Thymus (tissue), 11 donors: ENCODE results near the gene C8A. TPM values are rescaled to one million over a fixed set of nuclear protein-coding genes. Genes with fewer than 3 reads are reported as not detected.

Experiments
- DNase-seq, 9 donors: peaks; one replicate each; pipeline ENCODE4 v3.0.0-alpha.2; 2013; ENCODE audit warnings: low spot score in 9 of 9, low read depth in 6 of 9, missing footprints in 1 of 9
- H3K27ac ChIP-seq, 2 donors: one replicate each; pipeline ENCODE4 v1.5.1; 2013; ENCODE audit warnings: control low read depth in 1 of 2, low read depth in 1 of 2, low read length in 1 of 2, mild to moderate bottlenecking in 1 of 2, moderate library complexity in 1 of 2
- H3K27me3 ChIP-seq, 2 donors: one replicate each; pipeline ENCODE4 v1.5.1; 2013; ENCODE audit warnings: low read length in 1 of 2; ENCODE audit not compliant: control insufficient read depth in 2 of 2, insufficient read depth in 1 of 2
- H3K36me3 ChIP-seq, 2 donors: one replicate each; pipeline ENCODE4 v1.5.1; 2013; ENCODE audit warnings: low read length in 1 of 2, mild to moderate bottlenecking in 1 of 2, moderate library complexity in 1 of 2; ENCODE audit not compliant: control insufficient read depth in 2 of 2, insufficient read depth in 2 of 2
- H3K4me1 ChIP-seq, 2 donors: one replicate each; pipeline ENCODE4 v1.5.1; 2013; ENCODE audit warnings: low read length in 2 of 2; ENCODE audit not compliant: control insufficient read depth in 2 of 2, insufficient read depth in 2 of 2
- H3K4me3 ChIP-seq, 2 donors: one replicate each; pipeline ENCODE4 v1.5.1; 2013; ENCODE audit warnings: low read length in 2 of 2, control low read depth in 1 of 2, mild to moderate bottlenecking in 1 of 2
- H3K9me3 ChIP-seq, 2 donors: one replicate each; pipeline ENCODE4 v1.5.1; 2013; ENCODE audit warnings: low read length in 1 of 2, mild to moderate bottlenecking in 1 of 2; ENCODE audit not compliant: control insufficient read depth in 2 of 2, insufficient read depth in 1 of 2
- WGBS: extraction: QIAGEN DNeasy Blood & Tissue Kit; methylation state at CpG from one replicate; pipeline ENCODE4 v1.1.7; 2013; 5-methylcytosine and 5-hydroxymethylcytosine counted together
- polyA plus RNA-seq: library from polyadenylated mRNA; stranded (reverse); fragments of 200-250 nt; gene quantifications from one replicate; pipeline ENCODE4 v1.2.3, GENCODE V29; 2013
- total RNA-seq: library from RNA; stranded (reverse); fragments of 120-200 nt; gene quantifications from one replicate; pipeline ENCODE4 v1.2.4, GENCODE V29; 2013
- donor health status: healthy.

The C8A gene
- total and polyA plus RNA-seq, 2 donors, result under 0.01 to 0.02 TPM

DNA sequence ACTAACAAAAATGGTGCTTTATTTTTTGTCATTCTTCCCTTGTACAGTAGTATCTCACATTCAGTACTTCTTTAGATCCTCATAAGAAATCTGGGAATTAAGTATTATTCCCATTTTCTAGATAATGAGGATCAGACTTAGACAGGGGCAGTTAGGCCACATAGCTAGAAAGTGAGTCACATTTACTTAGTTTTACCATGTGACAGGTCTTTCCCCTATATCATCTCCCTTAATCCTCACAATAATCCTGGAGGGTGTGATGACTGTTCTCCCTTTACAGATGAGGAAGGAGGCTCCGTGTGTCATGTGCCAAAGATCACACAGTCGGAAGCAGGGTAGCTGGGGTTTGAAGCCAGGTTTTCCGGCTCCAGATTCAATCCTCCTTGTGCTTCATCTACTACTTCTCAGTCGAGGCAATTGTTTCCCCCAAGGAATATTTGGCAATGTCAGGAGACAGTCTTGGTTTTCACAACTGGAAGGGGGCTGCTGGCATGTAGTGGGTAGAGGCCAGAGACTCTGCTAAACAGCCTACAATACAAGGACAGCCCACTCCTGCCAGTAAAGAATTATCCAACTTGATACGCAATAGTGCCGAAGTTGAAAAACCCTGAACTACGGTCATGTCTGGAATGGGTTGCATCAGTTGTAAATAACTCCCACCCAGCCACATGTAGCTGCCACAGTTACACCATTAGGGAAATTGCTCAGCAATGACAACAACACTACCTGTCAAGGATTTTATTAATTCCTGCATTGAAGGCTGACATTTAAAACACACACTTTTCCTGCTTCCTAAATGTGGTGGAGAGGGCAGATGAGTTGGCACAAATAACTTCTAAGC, 56.7 kb downstream of the C8A start:
- no peaks in the 10 kb centered on the region for H3K27me3 ChIP-seq
- no peaks in the 10 kb centered on the region for H3K36me3 ChIP-seq
- H3K4me3 ChIP-seq, result no peak overlapping the region
- H3K9me3 ChIP-seq, result peaks cover 0 to 1% of the 10 kb centered on the region in 2 donors
- H3K4me1 ChIP-seq, result no peaks in the 10 kb centered on the region
- 96% methylated on average over 7 of the region's 7 CpGs for WGBS
- H3K27ac ChIP-seq, result no peak overlapping the region
- DNase-seq, result no peak

DNA sequence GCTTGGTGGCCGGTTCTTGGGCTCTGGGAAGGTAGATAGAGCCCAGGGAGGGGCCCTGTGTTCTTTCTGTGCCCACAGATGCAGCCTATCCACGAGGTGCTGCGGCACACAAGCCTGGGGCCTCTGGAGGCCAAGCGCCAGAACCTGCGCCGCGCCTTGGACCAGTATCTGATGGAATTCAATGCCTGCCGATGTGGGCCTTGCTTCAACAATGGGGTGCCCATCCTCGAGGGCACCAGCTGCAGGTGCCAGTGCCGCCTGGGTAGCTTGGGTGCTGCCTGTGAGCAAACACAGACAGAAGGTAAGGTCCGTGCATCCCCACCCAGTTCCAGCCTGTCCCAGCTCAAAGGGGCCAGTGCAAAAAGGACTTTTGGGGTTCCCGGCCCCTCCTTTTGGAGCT, 57.7 kb downstream of the C8A start:
- WGBS, result 88% methylated on average over 12 of the region's 12 CpGs
- H3K36me3 ChIP-seq, result no peaks in the 10 kb centered on the region
- H3K4me3 ChIP-seq, result no peak overlapping the region
- H3K27me3 ChIP-seq, result no peaks in the 10 kb centered on the region
- peaks cover 0 to 1% of the 10 kb centered on the region in 2 donors for H3K9me3 ChIP-seq
- H3K4me1 ChIP-seq, result no peaks in the 10 kb centered on the region
- no peak overlapping the region for H3K27ac ChIP-seq
- no peak for DNase-seq

DNA sequence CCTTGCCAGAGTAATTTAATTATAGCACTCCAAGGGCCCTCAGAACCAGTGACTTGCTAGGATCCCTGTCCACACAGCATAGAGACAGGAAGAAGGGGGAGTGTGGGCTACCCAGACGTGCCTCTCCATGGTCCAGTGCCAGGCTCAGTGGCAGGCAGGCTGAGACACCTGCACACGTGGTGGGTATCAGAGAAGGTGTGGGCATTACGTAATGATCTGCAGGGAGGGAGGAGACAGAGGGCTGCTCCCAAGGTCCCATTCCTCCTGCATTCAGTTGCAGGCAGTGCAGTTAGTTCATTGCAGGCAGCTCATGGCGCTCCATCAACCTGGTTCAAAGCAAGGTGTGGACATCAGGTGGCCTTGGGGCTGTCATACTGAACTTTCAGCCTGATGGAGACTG, 61.4 kb downstream of the C8A start:
- no peak overlapping the region for H3K4me3 ChIP-seq
- H3K36me3 ChIP-seq, result no peaks in the 10 kb centered on the region
- H3K27me3 ChIP-seq, result no peaks in the 10 kb centered on the region
- no peak for DNase-seq
- no peak overlapping the region for H3K27ac ChIP-seq
- H3K9me3 ChIP-seq, result peaks cover 0 to 1% of the 10 kb centered on the region in 2 donors
- WGBS, result 66% methylated on average over 4 of the region's 4 CpGs
- H3K4me1 ChIP-seq, result no peaks in the 10 kb centered on the region

DNA sequence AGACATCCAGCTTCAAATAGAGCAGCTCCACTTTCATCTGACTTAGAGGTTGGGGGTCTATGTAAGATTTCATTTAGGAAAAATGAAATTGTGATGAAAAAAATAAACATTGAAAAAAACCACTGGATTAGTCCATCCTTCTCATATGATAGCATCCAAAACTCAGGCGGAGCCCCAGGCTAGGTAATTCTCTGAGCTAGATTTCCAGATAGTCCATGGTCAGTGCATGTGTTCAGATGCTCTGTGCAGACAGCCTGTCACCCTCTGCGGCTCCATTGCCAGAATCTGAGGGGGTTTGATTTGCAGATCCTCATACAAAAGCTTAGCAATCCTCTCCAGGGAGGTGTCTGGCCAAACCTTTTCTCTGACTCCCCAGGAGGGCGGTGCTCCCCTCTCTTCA, 62.0 kb downstream of the C8A start:
- H3K4me1 ChIP-seq, result no peaks in the 10 kb centered on the region
- 93% methylated on average over 3 of the region's 3 CpGs for WGBS
- H3K27me3 ChIP-seq, result no peaks in the 10 kb centered on the region
- no peak overlapping the region for H3K27ac ChIP-seq
- H3K36me3 ChIP-seq, result no peaks in the 10 kb centered on the region
- no peak overlapping the region for H3K4me3 ChIP-seq
- peaks cover 0 to 1% of the 10 kb centered on the region in 2 donors for H3K9me3 ChIP-seq
- no peak for DNase-seq

DNA sequence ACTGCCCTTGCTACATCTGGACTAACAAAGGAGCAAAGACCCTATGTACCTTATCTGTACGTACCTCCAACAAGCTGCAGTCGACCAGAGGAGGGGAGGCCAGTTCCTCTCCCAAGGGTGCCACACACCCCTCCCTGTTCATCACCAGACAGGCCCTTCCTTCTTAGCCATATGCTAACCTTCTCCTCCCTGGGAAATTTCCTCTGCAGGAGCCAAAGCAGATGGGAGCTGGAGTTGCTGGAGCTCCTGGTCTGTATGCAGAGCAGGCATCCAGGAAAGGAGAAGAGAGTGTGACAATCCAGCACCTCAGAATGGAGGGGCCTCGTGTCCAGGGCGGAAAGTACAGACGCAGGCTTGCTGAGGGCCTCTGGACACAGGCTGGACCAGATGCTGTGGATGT, 62.8 kb downstream of the C8A start:
- no peak for DNase-seq
- peaks cover 0 to 1% of the 10 kb centered on the region in 2 donors for H3K9me3 ChIP-seq
- no peaks in the 10 kb centered on the region for H3K36me3 ChIP-seq
- H3K27me3 ChIP-seq, result no peaks in the 10 kb centered on the region
- WGBS, result 87% methylated on average over 5 of the region's 5 CpGs
- no peak overlapping the region for H3K27ac ChIP-seq
- H3K4me1 ChIP-seq, result no peaks in the 10 kb centered on the region
- H3K4me3 ChIP-seq, result no peak overlapping the region

DNA sequence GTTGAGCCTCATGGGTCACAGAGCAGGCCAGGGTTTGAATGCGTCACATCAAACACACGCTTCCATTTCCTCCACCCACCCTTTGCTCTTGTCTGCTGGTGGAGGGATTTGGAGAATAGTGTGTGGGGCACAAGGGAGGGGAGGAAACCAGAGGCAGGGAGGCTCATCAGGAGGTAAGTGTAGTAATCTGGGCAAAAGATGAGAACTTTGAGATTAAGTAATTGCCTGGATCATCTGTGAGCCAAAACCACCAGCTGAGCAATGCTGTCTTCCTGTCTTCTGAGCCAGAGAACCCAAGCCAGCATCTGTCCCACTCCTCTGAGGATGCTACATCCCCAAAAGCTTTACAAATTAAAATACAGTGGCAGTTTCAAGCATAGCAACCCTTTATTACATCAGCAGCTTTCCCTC, 66.0 kb downstream of the C8A start:
- 71% methylated on average over 2 of the region's 2 CpGs for WGBS
- no peak overlapping the region for H3K27ac ChIP-seq
- no peak for DNase-seq
- H3K9me3 ChIP-seq, result no peaks in the 10 kb centered on the region
- no peaks in the 10 kb centered on the region for H3K36me3 ChIP-seq
- H3K4me1 ChIP-seq, result no peaks in the 10 kb centered on the region
- no peaks in the 10 kb centered on the region for H3K27me3 ChIP-seq
- H3K4me3 ChIP-seq, result no peak overlapping the region

DNA sequence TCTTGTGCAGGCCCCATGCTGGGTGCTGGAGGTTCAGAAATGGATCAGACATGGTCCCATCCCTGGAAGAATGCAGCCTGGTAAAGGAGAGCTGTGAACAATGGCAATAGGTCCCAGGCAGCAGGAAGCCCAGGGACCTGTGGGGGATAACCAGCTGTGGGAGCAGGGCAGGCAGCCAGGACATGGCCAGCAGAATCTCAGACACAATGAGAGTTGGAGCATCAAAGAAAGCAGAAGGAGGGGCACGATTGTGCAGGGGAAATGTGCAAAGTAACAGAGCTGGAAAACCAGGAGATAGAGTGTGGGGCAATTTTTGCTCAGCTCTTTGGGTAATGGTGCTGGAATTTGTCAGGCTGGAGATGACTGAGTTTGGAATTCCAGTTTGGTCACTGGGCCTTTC, 66.9 kb downstream of the C8A start:
- DNase-seq, result no peak
- WGBS, result 39% methylated on average over 1 of the region's 1 CpG
- no peak overlapping the region for H3K27ac ChIP-seq
- no peaks in the 10 kb centered on the region for H3K4me1 ChIP-seq
- H3K36me3 ChIP-seq, result no peaks in the 10 kb centered on the region
- H3K9me3 ChIP-seq, result no peaks in the 10 kb centered on the region
- no peaks in the 10 kb centered on the region for H3K27me3 ChIP-seq
- H3K4me3 ChIP-seq, result no peak overlapping the region

DNA sequence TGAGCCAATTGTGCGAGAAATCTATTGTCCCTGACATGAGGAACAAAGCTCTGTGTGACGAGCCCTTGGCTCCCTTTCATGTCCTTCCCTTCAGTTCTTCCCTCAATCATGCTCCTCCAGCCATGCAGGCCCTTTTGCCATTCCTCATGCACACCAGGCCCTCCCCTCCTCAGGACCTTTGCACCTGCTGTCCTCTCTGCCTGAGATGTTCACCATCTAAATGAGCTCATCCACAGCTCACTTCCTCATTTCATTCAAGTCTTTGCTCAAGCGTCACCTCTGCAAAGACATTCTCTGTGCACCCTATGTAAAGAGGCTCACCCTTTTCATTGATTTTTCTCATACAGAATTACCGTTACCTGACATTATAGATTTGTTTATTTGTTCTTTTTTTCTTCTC, 67.5 kb downstream of the C8A start:
- no peak for DNase-seq
- no peaks in the 10 kb centered on the region for H3K27me3 ChIP-seq
- no peaks in the 10 kb centered on the region for H3K4me1 ChIP-seq
- no peaks in the 10 kb centered on the region for H3K36me3 ChIP-seq
- H3K27ac ChIP-seq, result no peak overlapping the region
- WGBS, result 67% methylated on average over 4 of the region's 4 CpGs
- no peak overlapping the region for H3K4me3 ChIP-seq
- H3K9me3 ChIP-seq, result no peaks in the 10 kb centered on the region

DNA sequence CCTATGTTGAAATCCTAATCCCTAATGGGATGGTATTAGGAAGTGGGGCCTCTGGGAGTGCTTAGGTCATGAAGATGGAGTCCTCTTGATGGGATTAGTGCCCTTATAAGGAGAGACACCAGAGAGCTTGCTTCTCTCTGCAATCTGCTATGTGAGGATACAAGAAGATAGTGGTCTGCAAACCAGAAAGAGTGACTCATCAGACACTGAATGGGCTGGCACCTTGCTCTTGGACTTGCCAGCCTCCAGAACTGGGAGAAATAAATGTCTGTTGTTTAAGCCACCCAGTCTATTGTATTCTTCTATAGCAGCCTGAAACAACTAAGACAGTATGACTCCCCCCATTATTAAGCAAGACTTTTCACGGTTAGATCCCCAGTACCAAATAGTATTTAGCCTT, 67.9 kb downstream of the C8A start:
- Histone ChIP-seq H3K27me3 (no peaks in the 10 kb centered on the region), H3K36me3 (no peaks in the 10 kb centered on the region), H3K4me1 (no peaks in the 10 kb centered on the region), H3K4me3 (no peak overlapping the region), H3K9me3 (no peaks in the 10 kb centered on the region), H3K27ac (no peak overlapping the region)
- DNase-seq, result no peak
- WGBS, result 91% methylated on average over 1 of the region's 1 CpG
